Nucleus accumbens (tissue), 56 donors: ENCODE results near the gene LMBRD2.
"Not testable (repeated sequence)": the region's sequence is repeated elsewhere in the genome, so short reads cannot be mapped to it uniquely, and the experiment has no call there.

ENCODE experiments used
- DNase-seq, 56 donors: peaks; one replicate each; lab custom pipeline; 2025; lab: John Stamatoyannopoulos, UW

LMBRD2 gene

GRCh38 chr5:36151434-36152323 is at the start of gene LMBRD2, which contains the start of gene SKP2:
Gene LMBRD2, minus strand, starts transcription at chr5:36151887. Its CDS starts 8,538 bp downstream, at chr5:36143349.
Gene SKP2, plus strand, starts transcription at chr5:36152111. Its CDS starts 152 bp downstream, at chr5:36152263.
- peak; percentile 86 to 99 (median 98) for DNase-seq

DNA sequence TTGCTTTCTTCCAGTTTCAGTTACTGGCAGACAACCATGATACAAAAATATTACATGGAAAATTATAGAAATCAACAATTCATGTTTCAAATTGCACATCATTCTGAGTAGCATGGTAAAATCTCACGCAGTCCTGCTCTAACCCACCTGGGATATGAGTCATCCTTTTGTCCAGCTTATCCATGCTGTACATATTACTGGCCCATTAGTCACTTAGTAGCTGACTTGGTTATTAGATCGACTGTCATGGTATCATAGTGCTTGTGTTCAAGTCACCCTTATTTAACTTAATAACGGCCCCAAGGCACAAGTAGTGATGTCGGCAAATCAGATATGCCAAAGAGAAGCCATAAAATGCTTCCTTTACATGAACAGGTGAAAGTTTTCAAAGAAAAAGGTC is 48.8 kb upstream of the LMBRD2 start:
- no peak for DNase-seq

GRCh38 chr5:36199620-36200019 is 47.9 kb upstream of the LMBRD2 start:
- DNase-seq, result no peak

- not testable (repeated sequence) for DNase-seq
Observed at GRCh38 chr5:36198783-36199182, 47.1 kb upstream of the LMBRD2 start.

DNA sequence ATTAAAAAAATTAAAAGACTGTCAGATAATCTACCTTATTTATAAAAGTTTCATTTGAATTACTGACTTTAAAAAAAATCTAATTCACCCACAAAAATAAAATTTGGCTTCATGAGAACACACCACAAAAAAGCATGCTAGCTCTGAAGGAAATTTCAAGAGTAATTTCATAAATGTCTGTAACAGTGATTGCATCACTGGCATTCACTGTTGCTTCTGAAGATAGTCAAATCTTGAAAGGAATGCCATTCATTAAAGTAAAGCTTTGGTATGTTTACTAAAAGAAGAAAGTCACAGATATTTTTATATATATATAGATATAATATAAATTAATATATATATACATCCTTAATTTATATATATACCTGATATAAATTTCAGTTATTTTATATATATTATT is 46.6 kb upstream of the LMBRD2 start:
- DNase-seq, result no peak

DNA sequence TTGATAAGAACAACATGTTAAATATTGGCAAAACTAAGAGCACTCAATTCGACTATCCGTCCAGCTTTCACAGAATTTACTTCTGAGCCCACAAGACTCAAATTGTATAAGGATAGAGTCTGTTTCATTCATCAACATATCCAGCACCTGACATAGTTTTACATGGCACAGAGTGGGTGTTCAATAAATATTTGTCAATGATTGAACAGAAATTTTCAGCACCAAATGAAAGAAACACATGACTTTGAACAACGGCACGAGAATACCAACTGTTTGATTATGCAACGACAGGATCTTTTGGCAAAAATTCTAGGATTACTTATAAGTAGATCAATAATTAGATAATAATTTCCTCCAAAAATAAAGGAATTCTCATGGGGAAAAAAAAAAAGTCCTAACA is 42.1 kb upstream of the LMBRD2 start:
- DNase-seq, result no peak

- not testable (repeated sequence) for DNase-seq
Observed at GRCh38 chr5:36184408-36184807, 32.7 kb upstream of the LMBRD2 start.

GRCh38 chr5:36181774-36182173 is 30.1 kb upstream of the LMBRD2 start:
- DNase-seq, result peak in 2 of 56 donors; percentile 9 to 10

- no peak for DNase-seq
Observed at GRCh38 chr5:36180556-36181350, 29.1 kb upstream of the LMBRD2 start.

- DNase-seq, result no peak
Observed at GRCh38 chr5:36179950-36180349, 28.3 kb upstream of the LMBRD2 start.

GRCh38 chr5:36178524-36178890 is 26.8 kb upstream of the LMBRD2 start:
- no peak for DNase-seq

- no peak for DNase-seq
Observed at GRCh38 chr5:36177715-36178523, 26.2 kb upstream of the LMBRD2 start.

GRCh38 chr5:36177154-36177553 is 25.5 kb upstream of the LMBRD2 start:
- no peak for DNase-seq

DNA sequence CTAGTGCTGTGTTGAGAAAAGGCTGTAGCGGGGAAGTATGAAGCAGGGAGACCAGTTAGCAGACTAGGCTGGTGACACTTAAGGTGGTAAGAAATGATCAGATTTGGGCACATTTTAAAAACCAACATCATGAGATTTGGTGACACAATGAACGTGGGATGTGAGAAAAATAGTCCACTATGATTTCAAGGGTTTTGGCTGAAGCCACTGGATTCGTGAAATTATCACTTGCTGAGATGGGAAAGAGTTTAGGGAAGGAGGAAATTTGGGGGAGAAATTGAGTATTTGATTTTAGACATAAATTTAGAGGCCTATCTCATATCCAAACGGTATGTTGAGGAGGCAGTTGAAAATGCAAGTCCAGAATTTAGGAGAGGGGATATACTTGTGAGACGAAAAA is 23.4 kb upstream of the LMBRD2 start:
- no peak for DNase-seq

- no peak for DNase-seq
Observed at GRCh38 chr5:36174119-36174518, 22.4 kb upstream of the LMBRD2 start.

DNA sequence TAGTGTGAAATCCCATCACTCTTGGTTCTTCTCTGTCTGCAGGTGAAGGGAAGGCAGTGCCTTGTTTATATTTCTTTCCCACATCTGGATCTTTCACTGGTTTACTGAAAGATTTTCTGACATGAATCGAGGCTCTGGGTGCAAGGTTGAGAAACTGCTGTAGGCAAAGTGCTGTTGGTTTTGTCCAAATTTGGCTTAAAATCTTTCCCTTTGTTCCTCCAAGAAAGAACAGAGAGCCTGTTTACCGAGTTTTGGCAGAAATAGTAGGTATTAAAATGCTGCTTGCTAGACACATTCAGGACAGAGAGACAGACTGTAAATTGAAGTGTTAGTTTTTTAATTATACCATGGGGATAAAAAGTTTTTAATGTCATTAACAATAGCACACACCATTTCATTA is 21.7 kb upstream of the LMBRD2 start:
- no peak for DNase-seq

DNA sequence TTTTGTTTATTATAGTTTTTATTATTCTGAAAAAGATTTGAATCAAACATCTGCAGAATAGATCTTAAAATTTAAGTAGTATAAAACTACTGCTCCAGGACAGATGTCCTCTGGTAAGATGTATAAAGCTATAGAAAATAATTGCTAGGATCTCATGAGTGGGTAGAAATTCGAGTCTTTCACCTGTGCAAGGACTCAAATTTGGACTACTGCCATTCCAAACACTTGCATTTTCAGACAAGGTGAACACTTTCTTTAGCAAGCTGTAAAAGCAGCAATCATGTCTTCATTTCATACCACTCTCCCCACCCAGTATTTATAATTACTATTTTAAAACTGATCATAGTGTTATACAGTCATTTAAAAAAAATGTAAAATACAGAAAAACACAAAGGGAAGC is 20.9 kb upstream of the LMBRD2 start:
- no peak for DNase-seq

- no peak for DNase-seq
Observed at GRCh38 chr5:36170832-36171424, 19.2 kb upstream of the LMBRD2 start.

GRCh38 chr5:36168737-36169136 is 17.1 kb upstream of the LMBRD2 start:
- DNase-seq, result no peak

DNA sequence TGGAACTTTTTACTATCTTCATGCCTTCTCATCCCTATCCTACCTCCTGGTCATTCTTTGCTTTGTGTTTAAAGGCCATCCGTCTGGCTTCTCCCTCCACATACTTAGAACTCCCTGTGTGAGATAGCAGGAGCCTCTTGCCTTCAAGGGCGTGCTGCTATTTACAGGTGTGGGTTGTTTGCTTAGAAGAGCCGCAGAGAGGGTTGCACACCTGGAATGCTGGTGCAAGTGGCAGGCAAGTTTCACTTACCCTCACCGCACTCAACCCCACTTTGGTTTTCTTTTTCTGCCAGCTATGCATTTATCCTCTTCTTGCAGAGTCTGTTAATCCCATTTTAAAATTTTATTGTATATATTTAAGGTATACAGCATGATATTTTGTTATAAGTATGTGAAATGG is 12.8 kb upstream of the LMBRD2 start:
- DNase-seq, result no peak
